Endodermal cell (in vitro differentiated cells): Measurements from ENCODE around the gene GOLT1B. TPM values are rescaled to one million over a fixed set of nuclear protein-coding genes. Genes with fewer than 3 reads are reported as not detected.

Source experiments
- DNase-seq: peaks from one replicate; pipeline ENCODE4 v3.0.0-alpha.2; 2017
- H3K27ac ChIP-seq: 2 replicates; pipeline ENCODE4 v1.5.1; 2013; ENCODE audit warnings: mild to moderate bottlenecking, low read depth, low read length, moderate library complexity
- H3K27me3 ChIP-seq: 2 replicates; pipeline ENCODE4 v1.6.1; 2013; ENCODE audit warnings: mild to moderate bottlenecking, low read length, moderate library complexity; ENCODE audit not compliant: insufficient read depth, control insufficient read depth, poor library complexity, severe bottlenecking
- H3K36me3 ChIP-seq: 2 replicates; pipeline ENCODE4 v1.7.0; 2013; ENCODE audit warnings: mild to moderate bottlenecking, low read length, moderate library complexity; ENCODE audit not compliant: control insufficient read depth, insufficient read depth
- H3K4me1 ChIP-seq: one replicate; pipeline ENCODE4 v1.7.0; 2013; ENCODE audit warnings: low read length; ENCODE audit not compliant: control insufficient read depth, insufficient read depth
- H3K4me3 ChIP-seq: 2 replicates; pipeline ENCODE4 v1.5.1; 2013; ENCODE audit warnings: mild to moderate bottlenecking, low read length, moderate library complexity
- H3K9ac ChIP-seq: 2 replicates; pipeline ENCODE4 v1.6.1; 2013; ENCODE audit warnings: mild to moderate bottlenecking, low read length, moderate library complexity; ENCODE audit not compliant: poor library complexity, severe bottlenecking; ENCODE audit errors: extremely low read depth
- H3K9me3 ChIP-seq: 2 replicates; pipeline ENCODE4 v1.6.1; 2013; ENCODE audit warnings: mild to moderate bottlenecking, low read length, moderate library complexity; ENCODE audit not compliant: control insufficient read depth
- H3K27ac Mint-ChIP-seq: 2 replicates; pipeline ENCODE4 v1.8.0; 2020; ENCODE audit warnings: mixed read lengths
- H3K27me3 Mint-ChIP-seq: 2 replicates; pipeline ENCODE4 v1.8.0; 2021; ENCODE audit warnings: mild to moderate bottlenecking, mixed read lengths; ENCODE audit not compliant: insufficient read depth
- H3K36me3 Mint-ChIP-seq: 2 replicates; pipeline ENCODE4 v1.8.0; 2020; ENCODE audit warnings: low read depth, mixed read lengths
- H3K4me1 Mint-ChIP-seq: 2 replicates; pipeline ENCODE4 v1.8.0; 2020; ENCODE audit warnings: mixed read lengths
- H3K4me3 Mint-ChIP-seq: 2 replicates; pipeline ENCODE4 v1.8.0; 2020; ENCODE audit warnings: mild to moderate bottlenecking, moderate library complexity, mixed read lengths
- H3K9me3 Mint-ChIP-seq: 2 replicates; pipeline ENCODE4 v1.8.0; 2020; ENCODE audit warnings: mild to moderate bottlenecking, mixed read lengths
- CTCF ChIP-seq: fragments of 200-600 bp; sonication (generic); conservative IDR thresholded peaks from 2 replicates; pipeline ENCODE4 v1.5.0; 2021; ENCODE audit warnings: antibody characterized with exemption, mild to moderate bottlenecking
- WGBS, 2 experiments: methylation state at CpG; one replicate each; pipeline versions ENCODE4 v1.1.5 to v1.1.7; 2013; ENCODE audit warnings: missing lambda C conversion rate in 2 of 2, mixed read lengths in 1 of 2; ENCODE audit not compliant: insufficient coverage in 1 of 2, insufficient read length in 1 of 2; 5-methylcytosine and 5-hydroxymethylcytosine counted together
- total RNA-seq, 2 donors: library from RNA; stranded (reverse); fragmentation: NEBNext Ultra II Directional in 1 of 2; extraction: Animal tissue kit (Norgen Biotek cat#: 25700) in 1 of 2; gene quantifications; 2 replicates in 1 of 2; 3 replicates in 1 of 2; pipeline ENCODE4 v1.2.1, GENCODE V29; 2021

Gene GOLT1B
- total RNA-seq, 2 donors from 2014 or later = 38.2 to 67.2 TPM

GRCh38 chr12:21478756-21479455, 22.7 kb upstream of the GOLT1B start:
- no peak overlapping the region for H3K4me3 Mint-ChIP-seq
- H3K9ac ChIP-seq = no peak overlapping the region
- H3K4me3 ChIP-seq = no peak overlapping the region
- no peaks in the 10 kb centered on the region for H3K9me3 Mint-ChIP-seq
- WGBS, 2 experiments = 94 to 95% methylated on average over 5 to 10 of the region's 10 CpGs
- peaks cover 19% of the 10 kb centered on the region for H3K36me3 Mint-ChIP-seq
- no peaks in the 10 kb centered on the region for H3K4me1 ChIP-seq
- H3K27me3 Mint-ChIP-seq = no peaks in the 10 kb centered on the region
- no peaks in the 10 kb centered on the region for H3K27me3 ChIP-seq
- H3K4me1 Mint-ChIP-seq = no peaks in the 10 kb centered on the region
- no peak for DNase-seq
- H3K36me3 ChIP-seq = peaks cover 90% of the 10 kb centered on the region
- no peak overlapping the region for H3K27ac Mint-ChIP-seq
- no peaks in the 10 kb centered on the region for H3K9me3 ChIP-seq
- no peak overlapping the region for H3K27ac ChIP-seq
- no peak for TF ChIP-seq CTCF

GRCh38 chr12:21483531-21483930, 18.1 kb upstream of the GOLT1B start:
- WGBS, 2 experiments = 95 to 100% methylated on average over 3 of the region's 3 CpGs

GRCh38 chr12:21485998-21486397, 15.6 kb upstream of the GOLT1B start:
- Mint-ChIP-seq H3K27me3 (no peaks in the 10 kb centered on the region), H3K4me3 (no peak overlapping the region), H3K36me3 (peaks cover 31% of the 10 kb centered on the region), H3K4me1 (no peaks in the 10 kb centered on the region), H3K9me3 (no peaks in the 10 kb centered on the region), H3K27ac (no peak overlapping the region)
- no peak for DNase-seq
- H3K9ac ChIP-seq = no peak overlapping the region
- no peaks in the 10 kb centered on the region for H3K4me1 ChIP-seq
- H3K27ac ChIP-seq = no peak overlapping the region
- no peaks in the 10 kb centered on the region for H3K9me3 ChIP-seq
- TF ChIP-seq CTCF = no peak
- H3K4me3 ChIP-seq = no peak overlapping the region
- no peaks in the 10 kb centered on the region for H3K27me3 ChIP-seq
- peaks cover 79% of the 10 kb centered on the region for H3K36me3 ChIP-seq

More at GRCh38 chr12:21483531-21483930, 18.1 kb upstream of the GOLT1B start:
- no peak for DNase-seq
- Mint-ChIP-seq H3K9me3 (no peaks in the 10 kb centered on the region), H3K36me3 (peaks cover 17% of the 10 kb centered on the region), H3K4me1 (no peaks in the 10 kb centered on the region), H3K27me3 (no peaks in the 10 kb centered on the region), H3K27ac (no peak overlapping the region), H3K4me3 (no peak overlapping the region)
- Histone ChIP-seq H3K4me3 (no peak overlapping the region), H3K9ac (no peak overlapping the region), H3K27me3 (no peaks in the 10 kb centered on the region), H3K4me1 (no peaks in the 10 kb centered on the region), H3K27ac (no peak overlapping the region), H3K9me3 (no peaks in the 10 kb centered on the region), H3K36me3 (peaks cover 73% of the 10 kb centered on the region)
- no peak for TF ChIP-seq CTCF
